Measurements from ENCODE around the gene OR52I2.

DNA sequence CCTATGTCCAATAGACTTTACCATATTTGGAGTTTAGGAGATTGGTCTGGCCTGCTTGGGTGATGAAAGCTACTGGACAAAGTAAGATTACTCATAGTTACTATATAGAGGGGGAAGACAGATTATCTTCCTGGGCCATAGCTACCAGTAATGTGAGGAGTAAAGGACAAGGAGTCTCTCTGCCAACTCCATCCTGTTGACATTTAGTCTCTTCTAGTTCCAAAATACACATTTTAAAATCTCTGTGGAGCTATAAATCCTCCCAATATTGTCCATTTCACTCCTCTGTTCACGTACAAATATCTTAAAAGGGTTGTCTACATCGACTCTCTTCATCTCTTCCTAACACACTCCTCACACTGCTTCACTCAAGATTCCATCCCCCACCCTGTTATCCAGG lies 54.6 kb downstream of the OR52I2 start:
- no peak for TF ChIP-seq POLR2A (IDR thresholded peaks at IDR 0.05)
- TF ChIP-seq, protein P1, sequence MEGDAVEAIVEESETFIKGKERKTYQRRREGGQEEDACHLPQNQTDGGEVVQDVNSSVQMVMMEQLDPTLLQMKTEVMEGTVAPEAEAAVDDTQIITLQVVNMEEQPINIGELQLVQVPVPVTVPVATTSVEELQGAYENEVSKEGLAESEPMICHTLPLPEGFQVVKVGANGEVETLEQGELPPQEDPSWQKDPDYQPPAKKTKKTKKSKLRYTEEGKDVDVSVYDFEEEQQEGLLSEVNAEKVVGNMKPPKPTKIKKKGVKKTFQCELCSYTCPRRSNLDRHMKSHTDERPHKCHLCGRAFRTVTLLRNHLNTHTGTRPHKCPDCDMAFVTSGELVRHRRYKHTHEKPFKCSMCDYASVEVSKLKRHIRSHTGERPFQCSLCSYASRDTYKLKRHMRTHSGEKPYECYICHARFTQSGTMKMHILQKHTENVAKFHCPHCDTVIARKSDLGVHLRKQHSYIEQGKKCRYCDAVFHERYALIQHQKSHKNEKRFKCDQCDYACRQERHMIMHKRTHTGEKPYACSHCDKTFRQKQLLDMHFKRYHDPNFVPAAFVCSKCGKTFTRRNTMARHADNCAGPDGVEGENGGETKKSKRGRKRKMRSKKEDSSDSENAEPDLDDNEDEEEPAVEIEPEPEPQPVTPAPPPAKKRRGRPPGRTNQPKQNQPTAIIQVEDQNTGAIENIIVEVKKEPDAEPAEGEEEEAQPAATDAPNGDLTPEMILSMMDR (IDR thresholded peaks at IDR 0.05), result no peak

All from ovary (tissue), 3 donors.